Liver (tissue), 9 donors: ENCODE data around the gene ZSCAN10. TPM values are rescaled to one million over a fixed set of nuclear protein-coding genes. Genes with fewer than 3 reads are reported as not detected.

Experiments
- DNase-seq: peaks from one replicate; pipeline ENCODE4 v3.0.0-alpha.2; 2017; ENCODE audit warnings: low spot score
- H3K27ac ChIP-seq, 2 donors: one replicate each; pipeline ENCODE4 v1.7.0; 2013; ENCODE audit warnings: inconsistent platforms in 2 of 2, low read length in 2 of 2, control low read depth in 1 of 2, low read depth in 1 of 2, mild to moderate bottlenecking in 1 of 2
- H3K27me3 ChIP-seq, 4 donors: one replicate each; pipeline versions ENCODE4 v1.6.1 to v1.7.0; 2013; ENCODE audit warnings: low read length in 3 of 4, inconsistent platforms in 1 of 4, mild to moderate bottlenecking in 1 of 4, moderate library complexity in 1 of 4; ENCODE audit not compliant: control insufficient read depth in 4 of 4, insufficient read depth in 4 of 4
- H3K36me3 ChIP-seq, 4 donors: one replicate each; pipeline versions ENCODE4 v1.6.1 to v1.7.0; 2013; ENCODE audit warnings: low read length in 3 of 4, mild to moderate bottlenecking in 3 of 4, low read depth in 1 of 4, moderate library complexity in 1 of 4; ENCODE audit not compliant: control insufficient read depth in 4 of 4, insufficient read depth in 3 of 4
- H3K4me1 ChIP-seq, 4 donors: one replicate each; pipeline versions ENCODE4 v1.6.1 to v1.7.0; 2013; ENCODE audit warnings: low read length in 3 of 4, mild to moderate bottlenecking in 3 of 4, moderate library complexity in 1 of 4; ENCODE audit not compliant: control insufficient read depth in 4 of 4, insufficient read depth in 4 of 4
- H3K4me3 ChIP-seq, 3 donors: one replicate each; pipeline versions ENCODE4 v1.6.1 to v1.7.0; 2013; ENCODE audit warnings: low read length in 3 of 3, control low read depth in 1 of 3, low read depth in 1 of 3, mild to moderate bottlenecking in 1 of 3
- H3K9ac ChIP-seq, 2 donors: one replicate each; pipeline ENCODE4 v1.7.0; 2013; ENCODE audit warnings: low read length in 2 of 2, mild to moderate bottlenecking in 2 of 2, moderate library complexity in 2 of 2, control low read depth in 1 of 2, low read depth in 1 of 2
- H3K9me3 ChIP-seq, 4 donors: one replicate each; pipeline versions ENCODE4 v1.6.1 to v1.7.0; 2013; ENCODE audit warnings: low read length in 3 of 4; ENCODE audit not compliant: control insufficient read depth in 4 of 4
- EGR1 ChIP-seq, 2 donors: IDR thresholded peaks; 2 replicates each; pipeline ENCODE4 v1.6.1; 2016 to 2018; ENCODE audit warnings: antibody characterized with exemption in 2 of 2, low read depth in 2 of 2
- FOXA1 ChIP-seq: IDR thresholded peaks from 2 replicates; pipeline ENCODE4 v1.6.1; 2016; ENCODE audit warnings: antibody characterized with exemption
- FOXA2 ChIP-seq: IDR thresholded peaks from 2 replicates; pipeline ENCODE4 v1.6.1; 2016; ENCODE audit warnings: antibody characterized with exemption
- GABPA ChIP-seq, 2 donors: IDR thresholded peaks in 1 of 2; conservative IDR thresholded peaks in 1 of 2; 2 replicates each; pipeline ENCODE4 v1.6.1; 2016; ENCODE audit warnings: antibody characterized with exemption in 2 of 2, mild to moderate bottlenecking in 1 of 2, moderate library complexity in 1 of 2
- HNF4A ChIP-seq, 2 donors: conservative IDR thresholded peaks; 2 replicates each; pipeline ENCODE4 v1.6.1; 2016; ENCODE audit warnings: antibody characterized with exemption in 2 of 2, mild to moderate bottlenecking in 2 of 2
- HNF4G ChIP-seq: IDR thresholded peaks from 2 replicates; pipeline ENCODE4 v1.6.1; 2016; ENCODE audit warnings: antibody characterized with exemption
- JUND ChIP-seq, 2 donors: IDR thresholded peaks; 2 replicates each; pipeline ENCODE4 v1.6.1; 2016; ENCODE audit warnings: antibody characterized with exemption in 2 of 2
- NR2F2 ChIP-seq: IDR thresholded peaks from 2 replicates; pipeline ENCODE4 v1.6.1; 2016; ENCODE audit warnings: antibody characterized with exemption
- RAD21 ChIP-seq, 2 donors: IDR thresholded peaks; 2 replicates each; pipeline ENCODE4 v1.6.1; 2016; ENCODE audit warnings: antibody characterized with exemption in 2 of 2, mild to moderate bottlenecking in 2 of 2
- RXRA ChIP-seq, 2 donors: IDR thresholded peaks; 2 replicates each; pipeline ENCODE4 v1.6.1; 2017 to 2018; ENCODE audit warnings: antibody characterized with exemption in 2 of 2, mild to moderate bottlenecking in 1 of 2
- SP1 ChIP-seq: IDR thresholded peaks from 2 replicates; pipeline ENCODE4 v1.6.1; 2018; ENCODE audit warnings: antibody characterized with exemption, mild to moderate bottlenecking
- TAF1 ChIP-seq: conservative IDR thresholded peaks from 2 replicates; pipeline ENCODE4 v1.6.1; 2016; ENCODE audit warnings: antibody characterized with exemption, mild to moderate bottlenecking
- YY1 ChIP-seq: IDR thresholded peaks from 2 replicates; pipeline ENCODE4 v1.6.1; 2016; ENCODE audit warnings: antibody characterized with exemption, mild to moderate bottlenecking
- WGBS: extraction: QIAGEN DNeasy Blood & Tissue Kit; methylation state at CpG from one replicate; pipeline ENCODE4 v1.1.7; 2013; 5-methylcytosine and 5-hydroxymethylcytosine counted together
- polyA plus RNA-seq, 2 donors: library from polyadenylated mRNA; stranded (reverse) in 1 of 2; unstranded in 1 of 2; fragments of 200-250 nt in 1 of 2; fragments of >200 nt in 1 of 2; fragmentation: Nextera tagmentation in 1 of 2; extraction: Ambion mirVana in 1 of 2; gene quantifications; one replicate each; pipeline versions ENCODE4 v1.2.1 to v1.2.3, GENCODE V29; 2013 to 2015
- total RNA-seq, 2 donors: library from RNA; depleted of rRNA; stranded (reverse); fragments of >200 nt; gene quantifications; one replicate each; pipeline ENCODE4 v1.2.3, GENCODE V29; 2014
- TF ChIP-seq, protein P1 (sequence below): IDR thresholded peaks from 2 replicates; pipeline ENCODE4 v1.6.1; 2016; ENCODE audit warnings: antibody characterized with exemption, mild to moderate bottlenecking
- TF ChIP-seq, protein P2 (sequence below): fragments of 150-350 bp; IDR thresholded peaks from 2 replicates; pipeline ENCODE4 v1.5.1; 2017; ENCODE audit warnings: improper control_type of control experiment, low read depth, low read length; ENCODE audit not compliant: missing input control
- TF ChIP-seq, protein P3 (sequence below): IDR thresholded peaks from 2 replicates; pipeline ENCODE4 v1.6.1; 2016; ENCODE audit warnings: antibody characterized with exemption
- TF ChIP-seq, protein P4 (sequence below): IDR thresholded peaks from 2 replicates; pipeline ENCODE4 v1.6.1; 2016; ENCODE audit warnings: antibody characterized with exemption
- donor health status: healthy.
- donor health status: healthy.
- donor health status: healthy.
- donor health status: healthy.
- donor health status: healthy.

ZSCAN10 gene
- total and polyA plus RNA-seq, 4 donors: not detected

DNA sequence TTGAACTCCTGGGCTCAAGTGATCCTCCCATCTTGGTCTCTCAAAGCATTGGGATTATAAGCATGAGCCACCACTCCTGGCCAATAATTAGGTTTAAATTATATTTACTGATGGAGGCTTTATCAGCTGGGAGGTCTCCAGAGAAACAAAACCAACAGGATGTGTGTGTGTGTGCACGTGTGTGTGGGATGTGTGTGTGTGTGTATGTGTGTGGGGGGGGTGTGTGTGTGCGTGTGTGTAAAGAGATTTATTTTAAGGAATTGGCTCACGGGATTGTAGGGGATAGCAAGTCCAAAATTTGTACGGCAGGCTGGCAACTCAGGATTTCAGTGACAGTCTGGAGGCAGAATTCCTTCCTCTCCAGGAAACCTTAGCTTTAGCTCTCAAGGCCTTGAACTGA, 48.1 kb downstream of the ZSCAN10 start:
- DNase-seq: no peak
- H3K36me3 ChIP-seq: peaks cover 0 to 2% (median 0%) of the 10 kb centered on the region in 4 donors
- no peaks in the 10 kb centered on the region for H3K9me3 ChIP-seq
- H3K27ac ChIP-seq: no peak overlapping the region
- no peak overlapping the region for H3K9ac ChIP-seq
- 48% methylated on average over 4 of the region's 4 CpGs for WGBS
- peaks cover 0 to 10% (median 4%) of the 10 kb centered on the region in 4 donors for H3K4me1 ChIP-seq
- TF ChIP-seq, protein P1, sequence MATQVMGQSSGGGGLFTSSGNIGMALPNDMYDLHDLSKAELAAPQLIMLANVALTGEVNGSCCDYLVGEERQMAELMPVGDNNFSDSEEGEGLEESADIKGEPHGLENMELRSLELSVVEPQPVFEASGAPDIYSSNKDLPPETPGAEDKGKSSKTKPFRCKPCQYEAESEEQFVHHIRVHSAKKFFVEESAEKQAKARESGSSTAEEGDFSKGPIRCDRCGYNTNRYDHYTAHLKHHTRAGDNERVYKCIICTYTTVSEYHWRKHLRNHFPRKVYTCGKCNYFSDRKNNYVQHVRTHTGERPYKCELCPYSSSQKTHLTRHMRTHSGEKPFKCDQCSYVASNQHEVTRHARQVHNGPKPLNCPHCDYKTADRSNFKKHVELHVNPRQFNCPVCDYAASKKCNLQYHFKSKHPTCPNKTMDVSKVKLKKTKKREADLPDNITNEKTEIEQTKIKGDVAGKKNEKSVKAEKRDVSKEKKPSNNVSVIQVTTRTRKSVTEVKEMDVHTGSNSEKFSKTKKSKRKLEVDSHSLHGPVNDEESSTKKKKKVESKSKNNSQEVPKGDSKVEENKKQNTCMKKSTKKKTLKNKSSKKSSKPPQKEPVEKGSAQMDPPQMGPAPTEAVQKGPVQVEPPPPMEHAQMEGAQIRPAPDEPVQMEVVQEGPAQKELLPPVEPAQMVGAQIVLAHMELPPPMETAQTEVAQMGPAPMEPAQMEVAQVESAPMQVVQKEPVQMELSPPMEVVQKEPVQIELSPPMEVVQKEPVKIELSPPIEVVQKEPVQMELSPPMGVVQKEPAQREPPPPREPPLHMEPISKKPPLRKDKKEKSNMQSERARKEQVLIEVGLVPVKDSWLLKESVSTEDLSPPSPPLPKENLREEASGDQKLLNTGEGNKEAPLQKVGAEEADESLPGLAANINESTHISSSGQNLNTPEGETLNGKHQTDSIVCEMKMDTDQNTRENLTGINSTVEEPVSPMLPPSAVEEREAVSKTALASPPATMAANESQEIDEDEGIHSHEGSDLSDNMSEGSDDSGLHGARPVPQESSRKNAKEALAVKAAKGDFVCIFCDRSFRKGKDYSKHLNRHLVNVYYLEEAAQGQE: no peak
- TF ChIP-seq TAF1 (no peak), EGR1 (IDR thresholded peaks at IDR 0.05; ENCODE audit: low read depth in 2 of 2) (no peak), SP1 (no peak), RAD21 (IDR thresholded peaks at IDR 0.05) (no peak), HNF4G (no peak), FOXA1 (no peak), HNF4A (conservative IDR thresholded peaks at IDR 0.05) (no peak), FOXA2 (no peak), JUND (IDR thresholded peaks at IDR 0.05) (no peak), YY1 (no peak), NR2F2 (no peak), RXRA (IDR thresholded peaks at IDR 0.05) (no peak)
- TF ChIP-seq, protein P2, sequence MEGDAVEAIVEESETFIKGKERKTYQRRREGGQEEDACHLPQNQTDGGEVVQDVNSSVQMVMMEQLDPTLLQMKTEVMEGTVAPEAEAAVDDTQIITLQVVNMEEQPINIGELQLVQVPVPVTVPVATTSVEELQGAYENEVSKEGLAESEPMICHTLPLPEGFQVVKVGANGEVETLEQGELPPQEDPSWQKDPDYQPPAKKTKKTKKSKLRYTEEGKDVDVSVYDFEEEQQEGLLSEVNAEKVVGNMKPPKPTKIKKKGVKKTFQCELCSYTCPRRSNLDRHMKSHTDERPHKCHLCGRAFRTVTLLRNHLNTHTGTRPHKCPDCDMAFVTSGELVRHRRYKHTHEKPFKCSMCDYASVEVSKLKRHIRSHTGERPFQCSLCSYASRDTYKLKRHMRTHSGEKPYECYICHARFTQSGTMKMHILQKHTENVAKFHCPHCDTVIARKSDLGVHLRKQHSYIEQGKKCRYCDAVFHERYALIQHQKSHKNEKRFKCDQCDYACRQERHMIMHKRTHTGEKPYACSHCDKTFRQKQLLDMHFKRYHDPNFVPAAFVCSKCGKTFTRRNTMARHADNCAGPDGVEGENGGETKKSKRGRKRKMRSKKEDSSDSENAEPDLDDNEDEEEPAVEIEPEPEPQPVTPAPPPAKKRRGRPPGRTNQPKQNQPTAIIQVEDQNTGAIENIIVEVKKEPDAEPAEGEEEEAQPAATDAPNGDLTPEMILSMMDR: no peak
- TF ChIP-seq, protein P3, sequence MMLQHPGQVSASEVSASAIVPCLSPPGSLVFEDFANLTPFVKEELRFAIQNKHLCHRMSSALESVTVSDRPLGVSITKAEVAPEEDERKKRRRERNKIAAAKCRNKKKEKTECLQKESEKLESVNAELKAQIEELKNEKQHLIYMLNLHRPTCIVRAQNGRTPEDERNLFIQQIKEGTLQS: no peak
- TF ChIP-seq, protein P4, sequence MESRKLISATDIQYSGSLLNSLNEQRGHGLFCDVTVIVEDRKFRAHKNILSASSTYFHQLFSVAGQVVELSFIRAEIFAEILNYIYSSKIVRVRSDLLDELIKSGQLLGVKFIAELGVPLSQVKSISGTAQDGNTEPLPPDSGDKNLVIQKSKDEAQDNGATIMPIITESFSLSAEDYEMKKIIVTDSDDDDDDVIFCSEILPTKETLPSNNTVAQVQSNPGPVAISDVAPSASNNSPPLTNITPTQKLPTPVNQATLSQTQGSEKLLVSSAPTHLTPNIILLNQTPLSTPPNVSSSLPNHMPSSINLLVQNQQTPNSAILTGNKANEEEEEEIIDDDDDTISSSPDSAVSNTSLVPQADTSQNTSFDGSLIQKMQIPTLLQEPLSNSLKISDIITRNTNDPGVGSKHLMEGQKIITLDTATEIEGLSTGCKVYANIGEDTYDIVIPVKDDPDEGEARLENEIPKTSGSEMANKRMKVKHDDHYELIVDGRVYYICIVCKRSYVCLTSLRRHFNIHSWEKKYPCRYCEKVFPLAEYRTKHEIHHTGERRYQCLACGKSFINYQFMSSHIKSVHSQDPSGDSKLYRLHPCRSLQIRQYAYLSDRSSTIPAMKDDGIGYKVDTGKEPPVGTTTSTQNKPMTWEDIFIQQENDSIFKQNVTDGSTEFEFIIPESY: no peak
- no peak overlapping the region for H3K4me3 ChIP-seq
- peaks cover 0 to 6% (median 0%) of the 10 kb centered on the region in 4 donors for H3K27me3 ChIP-seq

DNA sequence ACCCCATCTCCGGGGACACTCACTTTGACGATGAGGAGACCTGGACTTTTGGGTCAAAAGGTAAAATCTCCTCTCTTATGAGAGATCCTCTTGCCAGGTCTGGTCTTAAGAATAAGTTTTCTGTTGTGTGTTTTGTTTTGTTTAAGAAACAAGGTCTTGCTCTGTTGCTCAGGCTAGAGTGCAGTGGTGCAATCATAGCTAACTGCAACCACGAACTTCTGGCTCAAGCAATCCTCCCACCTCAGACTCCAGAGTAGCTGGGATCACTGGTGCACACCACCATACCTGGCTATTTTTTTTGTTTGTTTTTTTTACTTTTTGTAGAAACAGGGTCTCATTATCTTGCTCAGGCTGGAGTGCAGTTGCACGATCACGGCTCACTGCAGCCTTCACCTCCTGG, 48.6 kb downstream of the ZSCAN10 start:
- Histone ChIP-seq H3K4me3 (no peak overlapping the region), H3K27me3 (peaks cover 0 to 6% (median 0%) of the 10 kb centered on the region in 4 donors), H3K4me1 (peaks cover 0 to 12% (median 5%) of the 10 kb centered on the region in 4 donors), H3K9me3 (no peaks in the 10 kb centered on the region), H3K27ac (no peak overlapping the region), H3K9ac (no peak overlapping the region), H3K36me3 (peaks cover 0 to 2% (median 0%) of the 10 kb centered on the region in 4 donors)
- 78% methylated on average over 5 of the region's 5 CpGs for WGBS
- DNase-seq: no peak
- no peak for TF ChIP-seq TAF1
- TF ChIP-seq HNF4A (conservative IDR thresholded peaks at IDR 0.05): no peak
- TF ChIP-seq NR2F2: no peak
- TF ChIP-seq, protein P1: no peak
- TF ChIP-seq RXRA (IDR thresholded peaks at IDR 0.05): no peak
- TF ChIP-seq RAD21 (IDR thresholded peaks at IDR 0.05): no peak
- no peak for TF ChIP-seq EGR1 (IDR thresholded peaks at IDR 0.05; ENCODE audit: low read depth in 2 of 2)
- no peak for TF ChIP-seq JUND (IDR thresholded peaks at IDR 0.05)
- TF ChIP-seq, protein P2: no peak
- TF ChIP-seq SP1: no peak
- TF ChIP-seq, protein P3: no peak
- no peak for TF ChIP-seq FOXA1
- no peak for TF ChIP-seq HNF4G
- TF ChIP-seq GABPA (IDR thresholded peaks at IDR 0.05 in 1 of 2, conservative IDR thresholded peaks at IDR 0.05 in 1 of 2): no peak
